Endothelial cell of umbilical vein (primary cell): ENCODE data around the gene ZFP90. TPM values are rescaled to one million over a fixed set of nuclear protein-coding genes. Genes with fewer than 3 reads are reported as not detected.

Experiments used
- BruUV-seq: library from RNA; stranded (reverse); fragments of 400-500 nt; replicated peaks from 2 replicates; lab custom pipeline; 2021; lab: Mats Ljungman, UMichigan
- CTCF ChIA-PET: fragments of 300-600, 350-600 bp; sonication (Branson Sonifier 250); formaldehyde crosslinking; loops from one replicate; lab custom pipeline; 2021; ENCODE audit warnings: antibody characterized with exemption, inconsistent platforms; lab: Charles Lee
- POLR2A ChIA-PET: fragments of 300-600, 350-600 bp; sonication (Branson Sonifier 250); formaldehyde crosslinking; loops from one replicate; lab custom pipeline; 2021; ENCODE audit warnings: antibody characterized with exemption, inconsistent platforms; lab: Charles Lee
- DNase-seq: peaks from one replicate; pipeline ENCODE4 v3.0.0-alpha.2; 2011; ENCODE audit warnings: low read depth, low spot score
- FAIRE-seq: peaks from 2 replicates; lab custom pipeline; 2011; peaks lifted over from hg19 to GRCh38; lab: Jason Lieb, UNC
- H2AFZ ChIP-seq: 2 replicates; pipeline ENCODE4 v1.6.0; 2012; ENCODE audit warnings: low read depth, low read length, control low read depth, inconsistent platforms
- H3K27ac ChIP-seq: 2 replicates; pipeline ENCODE4 v1.5.1; 2011; ENCODE audit warnings: low read depth, mild to moderate bottlenecking, control low read depth, low read length, moderate library complexity; ENCODE audit not compliant: insufficient read depth
- H3K27me3 ChIP-seq, 2 experiments: 2 replicates each; pipeline versions ENCODE4 v1.6.0 to v1.6.1; 2011; ENCODE audit warnings: low read length in 2 of 2, mixed read lengths in 1 of 2; ENCODE audit not compliant: control insufficient read depth in 2 of 2, insufficient read depth in 2 of 2
- H3K36me3 ChIP-seq, 2 experiments: 2 replicates in 1 of 2; 3 replicates in 1 of 2; pipeline ENCODE4 v1.5.1; 2011; ENCODE audit warnings: low read length in 2 of 2, mild to moderate bottlenecking in 1 of 2, moderate library complexity in 1 of 2; ENCODE audit not compliant: control insufficient read depth in 2 of 2, insufficient read depth in 2 of 2; ENCODE audit errors: extremely low read depth in 1 of 2
- H3K4me1 ChIP-seq: 3 replicates; pipeline ENCODE4 v1.5.1; 2011; ENCODE audit warnings: mild to moderate bottlenecking, low read length; ENCODE audit not compliant: control insufficient read depth, insufficient read depth; ENCODE audit errors: extremely low read depth
- H3K4me2 ChIP-seq: 2 replicates; pipeline ENCODE4 v1.6.1; 2011; ENCODE audit warnings: low read length, control low read depth, mixed read lengths; ENCODE audit not compliant: insufficient read depth
- H3K4me3 ChIP-seq, 3 experiments: fragments of 200-600 bp in 1 of 3; sonication (generic), shearing (Covaris generic) in 1 of 3; replicated peaks in 1 of 3; 2 replicates each; pipeline ENCODE4 v1.5.1; 2011 to 2016; ENCODE audit warnings: control low read depth in 3 of 3, low read length in 3 of 3, mild to moderate bottlenecking in 2 of 3, inconsistent platforms in 1 of 3, low read depth in 1 of 3, moderate library complexity in 1 of 3; ENCODE audit not compliant: insufficient read depth in 1 of 3
- H3K79me2 ChIP-seq: 2 replicates; pipeline ENCODE4 v1.6.0; 2012; ENCODE audit warnings: low read length, inconsistent platforms; ENCODE audit not compliant: control insufficient read depth, insufficient read depth
- H3K9ac ChIP-seq: replicated peaks from 2 replicates; pipeline ENCODE3; 2011; ENCODE audit warnings: low read length, control low read depth; ENCODE audit not compliant: insufficient read depth; ENCODE audit errors: extremely low read depth
- H3K9me1 ChIP-seq: replicated peaks from 3 replicates; pipeline ENCODE4 v1.6.0; 2011; ENCODE audit warnings: mild to moderate bottlenecking, low read length; ENCODE audit not compliant: control insufficient read depth, insufficient read depth; ENCODE audit errors: extremely low read depth
- H3K9me3 ChIP-seq: replicated peaks from 2 replicates; pipeline ENCODE4 v1.5.1; 2012; ENCODE audit warnings: low read length, inconsistent platforms; ENCODE audit not compliant: control insufficient read depth, insufficient read depth
- H4K20me1 ChIP-seq: replicated peaks from 2 replicates; pipeline ENCODE3; 2011; ENCODE audit warnings: mild to moderate bottlenecking, low read length; ENCODE audit not compliant: control insufficient read depth, insufficient read depth; ENCODE audit errors: extremely low read depth
- CTCF ChIP-seq, 2 donors: IDR thresholded peaks; 1 replicate in 1 of 2; 2 replicates in 1 of 2; pipeline ENCODE4 v1.5.1; 2011; ENCODE audit warnings: low read length in 2 of 2, mild to moderate bottlenecking in 2 of 2, moderate library complexity in 2 of 2, control low read depth in 1 of 2, inconsistent platforms in 1 of 2, low read depth in 1 of 2; ENCODE audit not compliant: insufficient read depth in 1 of 2; ENCODE audit errors: extremely low read depth in 1 of 2
- EZH2 ChIP-seq: IDR thresholded peaks from 2 replicates; pipeline ENCODE4 v1.6.1; 2012; ENCODE audit warnings: borderline replicate concordance, low read depth, mild to moderate bottlenecking, moderate library complexity, low read length, inconsistent platforms; ENCODE audit not compliant: severe bottlenecking
- FOS ChIP-seq: IDR thresholded peaks from 2 replicates; pipeline ENCODE4 v1.6.1; 2011; ENCODE audit warnings: mild to moderate bottlenecking, low read length, moderate library complexity, borderline replicate concordance; ENCODE audit not compliant: insufficient read depth
- GATA2 ChIP-seq: IDR thresholded peaks from 2 replicates; pipeline ENCODE4 v1.7.0; 2011; ENCODE audit warnings: low read depth, mild to moderate bottlenecking, moderate library complexity, mixed read lengths, low read length; ENCODE audit not compliant: insufficient read length, insufficient read depth
- JUN ChIP-seq: IDR thresholded peaks from 2 replicates; pipeline ENCODE4 v1.6.1; 2011; ENCODE audit warnings: borderline replicate concordance, low read depth; ENCODE audit not compliant: insufficient read length, insufficient read depth
- MAX ChIP-seq: IDR thresholded peaks from 2 replicates; pipeline ENCODE4 v1.6.1; 2011; ENCODE audit not compliant: insufficient read depth, insufficient read length
- MYC ChIP-seq: IDR thresholded peaks from one replicate; pipeline ENCODE4 v1.6.1; 2011; ENCODE audit warnings: mild to moderate bottlenecking, low read depth, low read length
- POLR2A ChIP-seq: IDR thresholded peaks from 2 replicates; pipeline ENCODE4 v1.6.1; 2012; ENCODE audit warnings: low read depth, mild to moderate bottlenecking, control low read depth, low read length
- POLR2AphosphoS5 ChIP-seq: IDR thresholded peaks from 2 replicates; pipeline ENCODE4 v1.6.1; 2012; ENCODE audit warnings: low read depth, mild to moderate bottlenecking, control low read depth, low read length, moderate library complexity; ENCODE audit not compliant: insufficient read depth
- dilution Hi-C: fragments of 300-500 bp; cut with MboI; formaldehyde crosslinking; loops from one replicate; pipeline ENCODE4 v1.15.0; 2019; ENCODE audit warnings: low sequenced_read_pairs; ENCODE audit not compliant: extremely low pct_ligation_motif_present
- intact Hi-C: fragments of 100-400 bp; cut with micrococcal nuclease; formaldehyde crosslinking; loops from one replicate; pipeline ENCODE4 v1.10.0; 2022
- polyA plus RNA-seq, 4 experiments: library from polyadenylated mRNA; depleted of rRNA in 3 of 4; stranded (reverse) in 3 of 4; unstranded in 1 of 4; fragments of >200 nt; gene quantifications; 2 replicates each; pipeline versions ENCODE4 v1.2.1 to v1.2.3, GENCODE V29; 2011 to 2012; ENCODE audit warnings: missing spikeins in 1 of 4
- total RNA-seq: library from RNA; stranded (reverse); gene quantifications from 2 replicates; pipeline ENCODE4 v1.2.3, GENCODE V29; 2021

Gene ZFP90
- total and polyA plus RNA-seq, 2 donors (not counting 3 experiments of a cell fraction or from before 2014, with no cell fraction given): 10.9 to 22.4 TPM

GRCh38 chr16:68535331-68535730, 3.8 kb upstream of the ZFP90 start:
- no peak for TF ChIP-seq FOS
- TF ChIP-seq POLR2A: no peak
- no peak for TF ChIP-seq POLR2AphosphoS5
- no peak for TF ChIP-seq EZH2
- TF ChIP-seq MYC: no peak
- no peak for TF ChIP-seq CTCF (IDR thresholded peaks at IDR 0.05; ENCODE audit: extremely low read depth in 1 of 2, insufficient read depth in 1 of 2, low read depth in 1 of 2, low read length in 2 of 2)
- no peak for TF ChIP-seq MAX
- TF ChIP-seq JUN: no peak
- no peak for TF ChIP-seq GATA2
- DNase-seq: no peak
- Histone ChIP-seq H3K36me3 (no peaks in the 10 kb centered on the region), H3K4me2 (no peak overlapping the region), H3K27me3 (peaks cover 2 to 3% of the 10 kb centered on the region in 2 experiments), H3K27ac (no peak overlapping the region), H3K9me3 (no peaks in the 10 kb centered on the region), H3K4me1 (peaks cover 12% of the 10 kb centered on the region), H3K9ac (no peak overlapping the region), H4K20me1 (no peaks in the 10 kb centered on the region), H3K79me2 (peaks cover 2% of the 10 kb centered on the region), H3K9me1 (no peaks in the 10 kb centered on the region), H2AFZ (no peak overlapping the region), H3K4me3 (no peak overlapping the region)
- ChIA-PET POLR2A (no interaction called here), CTCF (interaction anchor here (0.8 to 4.4 kb wide), 3 partner anchors 14 to 312 kb away, joined by 3 to 19 read pairs (median 8); no protein-coding TSS in a partner anchor)
- no peak for FAIRE-seq
- dilution Hi-C loops: no loop called here
- intact Hi-C loops: no loop called here
- no TSS peak for BruUV-seq
